Measurements from ENCODE around the gene CRTC2.

GRCh38 chr1:153962088-153963029 is 3.9 kb upstream of the CRTC2 start:
- TF ChIP-seq CTCF (conservative IDR thresholded peaks at IDR 0.05; ENCODE audit: low read length) (no peak), EZH2phosphoT487 (IDR thresholded peaks at IDR 0.05; ENCODE audit: borderline replicate concordance) (no peak)
